GM18873 (cell line): Measurements from ENCODE around the gene IGSF8.

ENCODE experiments used
- ATAC-seq: cut with Tn5 transposase; IDR thresholded peaks from one replicate; pipeline ENCODE4 v1.9.1; 2021; ENCODE audit warnings: mild to moderate bottlenecking, moderate library complexity, moderate number of reproducible peaks; ENCODE audit not compliant: unreplicated experiment, low FRiP score

Gene IGSF8

DNA sequence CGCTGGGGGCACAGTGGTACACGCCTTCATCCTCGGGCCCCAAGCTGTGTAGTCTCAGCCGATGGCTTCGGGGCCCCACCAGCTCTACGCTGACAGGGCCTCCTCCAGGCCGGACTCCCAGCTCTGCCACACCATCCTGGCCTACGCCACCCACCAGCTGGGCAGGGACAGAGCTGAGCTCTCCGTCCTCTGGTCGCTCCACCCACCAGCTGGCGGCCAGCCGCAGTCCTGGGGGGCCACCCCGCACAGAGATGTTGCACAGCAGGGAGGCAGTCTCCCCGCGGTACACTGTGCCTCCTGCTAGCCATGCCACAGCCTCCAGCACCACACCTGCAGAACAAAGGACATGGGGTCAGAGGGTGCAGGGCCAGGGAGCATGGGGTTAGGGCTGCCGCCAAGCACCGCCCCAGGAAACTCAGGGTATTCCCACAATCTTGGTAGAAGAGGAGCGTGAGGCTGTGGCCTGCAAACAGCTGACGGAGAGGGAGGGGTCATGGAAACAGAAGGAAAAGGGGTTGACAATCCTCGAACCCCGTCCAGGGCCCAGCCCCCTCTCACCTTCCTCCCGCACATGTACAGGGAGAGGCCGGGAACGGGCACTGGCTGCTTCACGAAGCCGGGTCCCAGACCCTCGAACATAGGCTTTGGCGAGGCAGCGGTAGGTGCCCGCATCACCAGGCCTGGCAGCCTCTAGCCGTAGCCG lies 5.9 kb downstream of the IGSF8 start:
- ATAC-seq = no peak

DNA sequence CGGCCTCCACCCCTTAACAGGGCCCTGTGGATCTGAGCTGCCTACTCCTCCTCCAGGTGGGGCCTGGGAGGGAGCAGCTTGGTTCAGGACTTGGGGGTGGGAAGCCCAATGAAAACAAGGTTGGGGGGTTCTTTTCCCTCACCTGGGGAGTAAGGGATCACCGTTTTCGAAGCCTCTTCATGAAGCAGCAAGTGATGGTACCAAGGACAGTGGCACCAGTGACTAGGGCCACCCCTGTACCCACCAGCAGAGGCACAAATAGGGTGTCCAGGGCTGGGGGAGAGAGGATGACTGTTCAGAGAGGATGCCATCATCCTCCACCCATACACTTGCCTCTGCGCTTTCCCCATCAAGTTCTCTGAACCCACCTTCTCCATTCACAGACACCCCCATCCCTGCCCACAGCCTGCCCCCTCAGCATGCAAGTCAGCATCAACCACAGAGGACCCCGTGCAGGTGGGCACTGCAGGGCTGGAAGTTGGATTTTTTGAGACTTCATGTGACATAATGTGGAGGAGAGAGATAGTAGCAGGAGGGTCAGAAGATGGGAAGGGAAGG lies 6.7 kb downstream of the IGSF8 start:
- ATAC-seq = no peak

DNA sequence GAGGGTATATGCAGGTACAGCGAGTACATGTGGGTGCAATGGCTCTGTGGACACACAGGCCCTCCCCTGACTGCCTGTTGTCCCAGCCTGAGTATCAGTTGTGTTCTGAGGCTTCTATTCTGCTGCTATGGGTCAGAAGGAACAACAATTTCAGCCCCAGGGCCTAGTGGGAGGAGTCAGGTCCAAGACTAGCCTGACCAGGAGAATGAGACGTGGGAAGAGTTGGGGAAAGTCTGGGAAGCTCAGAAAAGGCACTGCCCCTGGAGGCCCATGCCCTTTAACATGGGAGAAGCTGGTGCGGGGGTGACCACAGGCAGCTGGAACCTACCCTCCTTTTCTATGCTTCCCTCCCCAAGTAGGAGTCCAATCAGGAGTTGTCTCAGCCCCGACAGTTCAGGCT lies 7.7 kb downstream of the IGSF8 start:
- no peak for ATAC-seq

DNA sequence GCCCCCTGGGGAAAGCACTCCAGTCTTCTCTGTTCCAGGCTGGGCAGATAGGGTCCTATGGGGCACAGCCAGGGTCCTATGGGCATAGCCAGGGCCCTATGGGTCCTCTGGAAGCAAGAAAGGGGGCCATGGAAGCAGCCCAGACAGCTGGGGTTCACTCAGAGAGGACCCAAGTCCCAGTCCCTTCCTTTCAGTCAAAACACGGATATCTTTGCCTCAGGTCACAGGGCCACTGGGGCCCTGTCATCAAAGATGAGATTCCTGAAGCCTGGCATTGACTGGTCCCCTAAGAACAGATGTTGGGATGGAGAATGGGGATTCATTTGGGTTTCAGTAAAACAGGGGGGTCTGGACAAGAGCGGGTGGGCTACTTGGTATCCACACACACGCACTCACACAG lies 8.5 kb downstream of the IGSF8 start:
- ATAC-seq = no peak

DNA sequence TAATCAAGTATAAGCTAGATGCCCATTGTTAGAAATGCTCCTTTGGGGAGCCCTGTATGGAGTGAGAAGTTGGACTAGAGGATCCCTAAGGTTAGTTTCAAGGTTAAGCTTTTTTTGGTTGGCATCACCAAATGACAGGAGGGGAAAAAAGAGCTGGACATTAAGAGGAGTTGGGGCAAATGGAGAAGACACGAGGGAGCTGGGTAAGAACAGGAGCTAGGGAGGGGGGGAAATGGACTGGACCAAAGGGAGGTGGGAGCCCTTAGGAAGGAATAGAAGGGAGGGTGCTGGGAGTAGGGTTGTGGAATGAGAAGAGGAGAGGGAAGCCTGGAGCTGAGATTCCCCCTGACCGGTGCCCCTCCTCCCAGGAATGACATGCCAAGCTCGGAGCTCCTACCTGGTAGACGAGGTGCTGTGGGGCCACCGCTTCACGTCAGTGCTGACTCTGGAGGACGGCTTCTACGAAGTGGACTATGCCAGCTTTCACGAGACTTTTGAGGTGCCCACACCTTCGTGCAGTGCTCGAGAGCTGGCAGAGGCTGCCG lies 11.2 kb downstream of the IGSF8 start:
- ATAC-seq = no peak

DNA sequence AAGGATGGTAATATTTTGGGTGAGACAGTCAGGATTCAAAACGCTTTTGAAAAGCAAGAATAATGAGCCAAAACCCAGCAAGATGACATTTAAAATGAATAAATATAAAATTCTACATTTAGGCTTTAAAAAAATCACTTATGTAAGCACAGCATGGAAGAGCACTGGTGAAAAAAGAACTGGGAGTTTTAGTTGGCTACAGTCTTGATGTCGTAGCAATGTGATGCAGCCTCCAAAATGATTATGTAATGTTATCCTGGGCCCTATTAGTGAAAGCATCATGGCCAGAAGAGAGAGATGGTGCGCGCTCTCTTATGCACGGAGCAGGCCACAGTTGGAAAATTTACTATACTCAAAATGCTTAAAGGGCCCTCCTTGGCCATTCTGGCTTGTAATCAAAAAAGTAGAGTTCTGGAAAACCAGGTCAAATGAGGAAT lies 11.9 kb downstream of the IGSF8 start:
- no peak for ATAC-seq

DNA sequence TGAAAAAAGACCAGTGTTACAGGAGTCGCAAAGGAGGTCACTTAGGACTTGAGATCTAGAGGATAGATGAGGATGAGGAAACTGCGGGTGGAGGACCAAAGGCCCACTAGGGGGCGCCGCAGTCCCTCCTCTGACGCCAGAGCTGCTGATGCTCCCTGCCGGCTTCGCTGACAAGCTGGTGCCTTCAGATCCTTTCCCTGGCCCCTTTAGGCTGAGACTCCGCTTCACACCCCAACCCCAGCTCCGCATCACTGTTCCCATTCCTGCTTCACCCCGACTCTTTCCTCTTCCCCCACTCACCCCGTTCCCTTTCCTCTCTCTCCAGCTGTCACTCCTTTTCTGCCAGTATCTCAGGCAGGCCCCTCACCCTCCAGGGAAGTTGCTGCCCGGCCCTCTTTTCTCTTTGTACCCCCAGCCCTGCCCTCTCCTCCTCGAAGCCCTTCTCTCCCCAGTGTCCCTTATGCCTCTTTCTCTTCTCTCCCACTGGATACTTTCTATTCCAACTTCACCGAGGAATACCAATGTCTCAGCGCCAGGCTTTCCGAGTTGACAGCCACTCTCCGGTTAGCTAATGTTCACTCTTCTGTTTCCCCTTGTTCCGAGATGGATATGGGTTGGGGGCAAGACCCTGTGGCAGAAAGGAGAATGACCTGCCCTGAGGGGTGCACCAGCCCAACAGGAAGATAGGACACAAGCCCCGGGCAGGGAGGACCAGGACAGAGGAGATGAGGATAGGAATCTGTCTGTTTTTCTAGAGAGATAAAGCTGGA lies 12.5 kb downstream of the IGSF8 start:
- no peak for ATAC-seq

DNA sequence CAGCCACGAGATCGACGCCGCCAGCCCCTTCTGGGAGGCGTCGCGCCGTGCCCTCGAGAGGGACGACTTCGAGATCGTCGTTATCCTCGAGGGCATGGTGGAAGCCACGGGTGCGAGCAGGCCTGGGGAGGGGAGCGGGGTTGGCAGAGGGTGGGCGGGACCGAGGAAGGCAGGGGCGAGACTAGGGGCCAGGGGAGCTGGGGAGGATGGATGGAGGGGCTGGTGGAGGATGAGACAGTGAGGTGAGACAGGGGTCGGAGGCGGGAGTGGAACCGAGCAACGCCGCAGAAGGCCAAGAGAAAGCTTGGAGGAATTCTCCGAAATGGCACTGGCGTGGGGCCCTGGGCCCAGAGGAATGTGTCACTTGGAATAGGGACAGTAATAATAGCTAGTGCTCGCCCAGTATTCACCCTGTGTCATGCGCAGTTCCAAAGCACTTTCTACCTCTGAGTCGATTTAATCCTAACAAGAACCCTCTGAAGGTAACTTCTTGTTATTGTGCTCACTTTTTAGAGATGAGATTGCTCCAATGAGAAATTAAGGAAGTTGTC lies 13.6 kb downstream of the IGSF8 start:
- no peak for ATAC-seq

DNA sequence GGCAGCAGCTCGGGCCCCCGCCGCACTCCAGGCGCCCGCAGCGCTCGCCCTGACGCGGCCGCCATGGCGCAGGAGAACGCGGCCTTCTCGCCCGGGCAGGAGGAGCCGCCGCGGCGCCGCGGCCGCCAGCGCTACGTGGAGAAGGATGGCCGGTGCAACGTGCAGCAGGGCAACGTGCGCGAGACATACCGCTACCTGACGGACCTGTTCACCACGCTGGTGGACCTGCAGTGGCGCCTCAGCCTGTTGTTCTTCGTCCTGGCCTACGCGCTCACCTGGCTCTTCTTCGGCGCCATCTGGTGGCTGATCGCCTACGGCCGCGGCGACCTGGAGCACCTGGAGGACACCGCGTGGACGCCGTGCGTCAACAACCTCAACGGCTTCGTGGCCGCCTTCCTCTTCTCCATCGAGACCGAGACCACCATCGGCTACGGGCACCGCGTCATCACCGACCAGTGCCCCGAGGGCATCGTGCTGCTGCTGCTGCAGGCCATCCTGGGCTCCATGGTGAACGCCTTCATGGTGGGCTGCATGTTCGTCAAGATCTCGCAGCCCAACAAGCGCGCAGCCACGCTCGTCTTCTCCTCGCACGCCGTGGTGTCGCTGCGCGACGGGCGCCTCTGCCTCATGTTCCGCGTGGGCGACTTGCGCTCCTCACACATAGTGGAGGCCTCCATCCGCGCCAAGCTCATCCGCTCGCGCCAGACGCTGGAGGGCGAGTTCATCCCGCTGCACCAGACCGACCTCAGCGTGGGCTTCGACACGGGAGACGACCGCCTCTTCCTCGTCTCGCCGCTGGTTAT lies 14.2 kb downstream of the IGSF8 start:
- ATAC-seq = no peak

DNA sequence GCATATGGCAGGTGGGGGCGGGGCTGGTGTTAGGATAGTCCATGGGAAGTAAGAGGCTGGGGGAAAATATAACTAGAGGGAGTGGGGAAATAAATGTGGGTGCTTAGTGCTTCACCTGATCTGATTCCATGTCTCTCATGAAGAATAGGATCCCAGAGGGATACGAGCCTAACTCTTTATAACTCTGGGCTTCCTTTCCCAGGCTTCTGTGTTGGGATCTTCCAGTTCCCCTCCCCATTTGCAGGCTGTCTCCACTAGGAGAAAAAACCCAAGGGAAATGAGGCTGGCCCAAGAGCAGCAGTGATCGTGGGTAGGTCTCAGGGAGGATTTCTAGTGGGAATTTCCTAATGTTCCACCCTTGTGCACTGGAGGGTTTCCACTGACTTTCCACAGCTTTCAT lies 15.5 kb downstream of the IGSF8 start:
- no peak for ATAC-seq

DNA sequence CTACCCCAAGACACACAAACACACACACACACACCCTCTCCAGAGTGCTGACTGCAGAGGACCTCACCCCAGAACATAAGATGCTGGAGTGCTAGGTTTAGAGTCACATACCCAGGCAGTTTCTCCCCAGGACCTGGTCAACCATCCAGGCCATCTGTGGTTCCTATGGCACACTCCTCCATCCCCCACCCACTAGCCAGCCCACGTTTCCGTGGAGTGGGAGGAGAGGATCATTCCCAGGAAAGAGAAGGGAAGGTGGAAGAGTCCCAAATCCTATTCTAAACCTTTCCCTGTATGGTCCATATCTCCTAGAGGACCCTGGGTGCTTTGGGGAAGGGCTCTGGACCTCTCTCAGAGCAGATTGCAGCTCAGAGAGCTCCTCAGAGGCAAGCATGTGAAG lies 15.9 kb downstream of the IGSF8 start:
- no peak for ATAC-seq

DNA sequence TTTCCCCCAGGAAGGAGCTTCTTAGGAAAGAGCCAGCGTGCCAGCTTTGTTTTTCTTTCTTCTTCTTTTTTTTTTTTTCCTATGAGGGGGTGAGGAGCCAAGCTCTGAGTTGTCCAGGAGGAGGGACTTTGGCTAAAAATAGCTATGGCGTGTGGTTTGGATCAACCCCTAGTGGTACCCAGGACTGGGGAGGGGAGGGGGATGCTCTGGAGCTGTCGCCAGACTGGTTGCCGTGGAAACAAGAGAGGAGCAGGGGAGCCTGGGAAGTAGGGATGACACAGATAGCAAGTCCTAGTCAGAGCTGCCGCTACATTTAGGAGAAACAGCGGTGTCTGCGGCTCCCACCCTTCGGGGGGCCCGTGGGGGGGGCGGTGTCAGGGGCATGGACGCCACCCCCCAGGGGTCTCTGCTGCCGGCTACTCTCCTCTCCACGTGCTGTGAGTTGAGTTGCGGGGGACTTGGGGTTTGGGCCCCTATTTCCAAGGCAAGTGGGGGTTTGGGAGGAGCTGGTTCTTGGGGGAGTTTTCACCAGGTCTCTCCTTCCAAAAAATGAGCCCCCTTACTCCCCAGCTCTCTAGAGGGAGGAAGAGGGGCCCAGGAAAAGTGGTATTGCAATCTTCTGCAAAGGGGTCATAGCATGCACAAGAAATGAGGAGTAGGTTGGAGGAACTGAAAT lies 17.0 kb downstream of the IGSF8 start, which contains the start of gene KCNJ9:
Gene KCNJ9 (plus strand): TSS at position 278 of the 676 bp plus-strand sequence. CDS start 2,493 bp downstream, outside the sequence.
- no peak for ATAC-seq

DNA sequence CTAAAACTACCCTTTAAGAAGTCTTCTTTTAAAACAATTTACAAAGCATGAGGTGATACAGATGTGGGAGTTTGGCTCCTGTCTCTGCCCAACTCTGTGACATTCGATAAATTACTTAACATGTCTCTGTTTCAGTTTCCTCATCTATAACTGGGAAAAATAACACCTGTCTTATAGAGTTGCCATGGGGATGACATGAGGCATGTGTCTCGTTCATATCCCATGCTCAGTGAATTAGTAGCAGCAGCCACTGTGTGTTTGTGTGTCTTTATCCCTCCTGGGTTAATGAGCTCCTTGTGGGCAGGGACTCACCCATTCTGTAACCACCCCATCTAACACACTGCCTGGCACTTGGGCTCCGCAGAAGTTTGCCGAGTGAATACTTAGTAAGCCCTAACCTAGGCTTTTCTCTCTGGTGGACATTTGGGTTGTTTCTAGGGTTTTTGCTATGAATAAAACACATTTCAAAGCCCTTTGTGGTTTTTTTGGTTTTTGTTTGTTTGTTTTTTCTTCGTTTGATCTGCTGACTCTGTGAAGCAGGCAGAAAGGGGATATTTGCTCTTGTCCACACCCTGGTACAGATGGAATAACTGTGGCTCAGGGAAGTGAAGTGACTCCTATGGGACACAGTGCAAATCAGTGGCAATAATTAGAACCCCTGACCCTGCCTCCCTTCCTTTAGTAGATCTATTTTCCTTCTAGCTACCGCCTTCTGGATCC lies 17.9 kb downstream of the IGSF8 start:
- ATAC-seq = no peak

DNA sequence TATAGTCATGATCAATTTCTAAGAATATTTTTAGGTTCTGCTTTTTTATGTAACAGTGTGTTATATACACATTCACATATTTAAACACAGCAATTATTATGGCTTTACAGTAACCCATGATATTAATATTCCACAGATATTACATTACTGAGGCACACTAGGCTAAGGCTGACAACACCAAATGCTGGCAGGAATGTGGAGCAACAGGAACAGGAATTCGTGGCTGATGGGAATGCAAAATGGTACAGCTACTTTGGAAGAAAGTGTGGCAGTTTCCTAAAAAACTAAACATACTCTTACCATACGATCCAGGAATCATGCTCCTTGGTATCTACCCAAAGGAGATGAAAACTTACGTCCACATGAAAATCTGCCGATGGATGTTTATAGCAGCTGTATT lies 19.0 kb downstream of the IGSF8 start:
- no peak for ATAC-seq

DNA sequence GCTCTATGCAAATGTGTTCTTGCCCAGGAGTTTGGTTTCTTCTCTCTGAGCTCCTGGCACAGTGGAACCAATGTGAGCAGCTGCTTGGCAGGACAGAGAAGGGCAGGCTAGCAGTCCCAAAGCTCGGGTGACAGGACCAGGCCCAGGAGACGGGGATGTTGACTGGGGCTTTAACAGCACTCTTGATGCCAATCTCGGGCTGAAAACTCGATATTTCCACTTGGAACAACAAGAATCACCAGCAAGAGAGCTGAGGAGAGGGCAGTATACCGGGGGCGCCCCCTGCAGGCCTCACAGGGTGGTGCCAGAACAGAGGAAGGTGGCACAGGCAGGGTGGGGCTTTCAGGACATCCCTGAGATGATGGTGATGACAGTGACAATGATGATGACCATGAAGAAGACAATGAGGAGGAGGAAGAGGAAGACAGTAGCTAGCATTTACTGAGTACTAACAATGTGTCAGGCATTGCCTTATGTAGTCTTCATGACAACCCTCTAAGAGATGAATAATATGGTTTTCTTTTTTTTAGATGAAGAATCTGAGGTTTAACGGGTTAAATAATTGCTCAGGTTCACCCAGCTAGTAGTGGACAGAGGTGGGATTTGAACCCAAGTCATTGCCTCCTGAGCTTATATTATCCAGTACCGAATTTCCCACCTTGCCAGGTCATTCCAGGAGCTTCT lies 19.8 kb downstream of the IGSF8 start:
- no peak for ATAC-seq

DNA sequence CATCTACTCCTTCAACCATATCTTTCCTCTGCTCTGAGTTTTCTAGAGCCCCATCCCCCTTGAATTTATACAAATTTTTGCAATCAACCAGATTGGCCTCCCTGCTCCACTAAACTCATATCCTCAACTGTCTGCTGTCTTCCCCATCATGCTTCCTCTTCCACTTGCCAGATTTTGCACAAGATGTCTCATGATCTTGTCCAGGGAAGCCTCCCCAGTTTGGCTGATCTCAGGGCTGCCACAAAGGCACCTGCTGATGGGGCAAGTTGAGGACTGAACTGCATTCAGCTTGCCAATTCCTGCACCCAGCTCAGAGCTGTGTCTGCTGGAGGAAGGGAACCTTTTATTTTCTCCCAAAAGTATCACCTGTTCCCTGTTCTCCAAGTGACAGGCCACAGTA lies 20.9 kb downstream of the IGSF8 start:
- no peak for ATAC-seq

DNA sequence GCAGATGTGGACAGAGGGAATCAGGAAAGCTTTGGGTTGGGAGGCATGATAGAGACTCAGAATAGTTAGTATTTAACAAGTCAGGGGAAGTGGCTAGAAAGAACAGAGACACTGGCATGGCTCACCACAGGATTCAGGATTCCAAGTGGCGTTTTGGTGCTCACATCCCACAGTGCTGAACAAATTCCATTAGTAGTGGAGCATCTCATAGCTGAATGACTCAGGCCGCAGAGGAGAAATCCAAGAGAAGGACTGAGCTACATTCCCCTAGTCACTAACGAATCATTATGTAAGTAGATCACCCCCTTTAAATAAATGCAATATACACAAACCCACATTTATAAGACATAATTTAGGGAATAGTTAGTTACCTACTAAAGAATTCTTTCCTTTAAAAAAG lies 22.1 kb downstream of the IGSF8 start:
- no peak for ATAC-seq

DNA sequence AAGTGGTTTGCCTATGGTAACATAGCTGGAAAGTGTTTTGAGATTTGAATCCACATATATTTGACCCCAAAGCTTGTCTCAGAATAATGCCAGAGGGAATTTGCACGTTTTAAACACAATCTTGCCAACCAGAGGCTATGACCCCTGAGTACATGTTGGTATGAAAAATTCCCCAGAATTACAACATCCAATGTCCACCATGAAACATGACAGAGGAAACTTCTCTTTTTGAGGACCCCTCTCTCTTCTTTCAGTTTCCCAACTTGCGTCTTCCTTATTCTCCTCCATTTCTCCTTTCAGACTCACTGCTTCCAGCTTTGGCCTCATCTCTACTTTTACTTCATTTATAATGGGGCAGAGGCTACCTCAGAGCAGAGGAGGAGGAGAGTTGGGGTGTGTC lies 22.6 kb downstream of the IGSF8 start:
- ATAC-seq = no peak

DNA sequence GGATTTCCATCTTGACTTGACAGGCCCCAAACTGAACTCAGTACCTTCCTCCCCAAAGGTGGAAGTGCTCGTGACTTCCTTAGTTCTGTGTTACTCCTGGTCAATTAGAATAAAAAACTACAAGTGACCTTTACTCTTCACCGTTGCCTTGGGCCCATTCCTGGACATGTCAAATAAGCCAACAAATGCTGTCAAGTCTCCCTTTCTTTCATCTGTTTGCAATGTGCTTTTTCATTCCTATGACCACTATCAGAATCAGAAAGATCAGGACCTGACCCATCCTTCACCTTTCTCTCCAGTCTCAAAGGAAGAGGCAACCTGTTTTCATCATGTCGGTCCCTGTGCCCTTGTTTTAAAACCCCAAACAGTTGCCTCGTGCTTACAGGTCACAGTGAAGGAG lies 23.6 kb downstream of the IGSF8 start:
- no peak for ATAC-seq
